Stimulated activated CD8-positive, alpha-beta memory T cell treated with anti-CD3 and anti-CD28 coated beads, Interleukin-15, amount 100 ng/mL, for 1 hour (primary cell): ENCODE results near the gene RMI1.
"Not testable (repeated sequence)": the region's sequence is repeated elsewhere in the genome, so short reads cannot be mapped to it uniquely, and the experiment has no call there.

Experiments used
- DNase-seq: peaks from one replicate; pipeline ENCODE4 v3.0.0-alpha.2; 2020; ENCODE audit warnings: low read depth

The RMI1 gene

DNA sequence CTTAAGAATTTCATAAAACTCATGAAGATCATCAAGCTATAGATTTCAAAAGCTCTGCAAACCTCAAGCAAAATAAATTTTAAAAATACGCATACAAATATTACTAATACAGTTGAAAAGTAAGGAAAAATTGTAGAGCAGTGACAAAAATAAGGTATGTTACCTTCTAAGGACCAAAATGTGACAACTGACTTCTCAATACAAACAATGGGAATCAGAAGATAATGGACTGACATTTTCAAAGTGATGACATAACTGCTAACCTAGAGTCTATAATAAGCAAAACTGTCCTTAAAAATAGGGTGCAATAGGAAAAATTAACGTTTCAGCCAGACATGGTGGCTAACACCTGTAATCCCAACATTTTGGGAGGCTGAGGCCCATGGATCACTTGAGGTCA lies 27.1 kb downstream of the RMI1 start:
- DNase-seq, result no peak

DNA sequence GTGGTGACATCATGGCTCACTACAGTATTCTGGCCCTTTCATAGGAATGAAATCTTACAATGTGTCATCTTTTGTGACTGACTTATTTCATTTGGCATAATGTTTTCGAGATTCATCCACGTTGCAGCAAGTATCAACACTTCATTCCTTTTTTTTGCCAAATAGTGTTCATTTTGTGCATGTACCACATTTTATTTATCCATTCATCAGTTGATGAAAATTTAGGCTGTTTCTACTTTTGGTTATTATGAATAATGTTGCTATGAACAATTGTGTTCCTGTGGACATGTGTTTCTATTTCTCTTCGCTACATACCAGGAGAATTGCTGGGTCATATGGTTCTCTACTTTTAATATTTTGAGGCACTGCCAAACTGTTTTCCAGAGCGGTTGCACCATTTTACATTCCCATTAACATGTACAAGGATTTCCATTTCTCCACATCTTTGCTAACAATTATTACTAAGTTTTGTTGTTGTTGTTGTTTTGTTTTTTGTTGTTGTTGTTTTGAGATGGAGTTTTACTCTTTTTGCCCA lies 43.5 kb downstream of the RMI1 start:
- DNase-seq, result no peak

DNA sequence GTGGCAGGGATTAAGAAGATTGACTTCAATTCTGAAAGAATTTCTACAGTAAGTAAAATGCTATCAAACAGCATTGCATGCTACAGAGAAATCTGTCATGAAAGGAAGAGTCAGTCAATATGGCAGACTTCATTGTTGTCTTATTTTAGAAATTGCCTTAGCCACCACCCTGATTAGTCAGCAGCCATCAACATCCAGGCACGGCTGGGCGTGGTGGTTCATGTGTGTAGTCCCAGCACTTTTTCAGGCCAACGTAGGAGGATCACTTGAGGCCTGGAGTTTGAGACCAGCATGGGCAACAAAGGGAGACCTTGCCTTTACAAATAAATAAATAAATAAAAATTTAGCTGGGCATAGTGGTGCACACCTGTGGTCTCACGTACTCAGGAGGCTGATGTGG lies 46.6 kb downstream of the RMI1 start:
- no peak for DNase-seq

DNA sequence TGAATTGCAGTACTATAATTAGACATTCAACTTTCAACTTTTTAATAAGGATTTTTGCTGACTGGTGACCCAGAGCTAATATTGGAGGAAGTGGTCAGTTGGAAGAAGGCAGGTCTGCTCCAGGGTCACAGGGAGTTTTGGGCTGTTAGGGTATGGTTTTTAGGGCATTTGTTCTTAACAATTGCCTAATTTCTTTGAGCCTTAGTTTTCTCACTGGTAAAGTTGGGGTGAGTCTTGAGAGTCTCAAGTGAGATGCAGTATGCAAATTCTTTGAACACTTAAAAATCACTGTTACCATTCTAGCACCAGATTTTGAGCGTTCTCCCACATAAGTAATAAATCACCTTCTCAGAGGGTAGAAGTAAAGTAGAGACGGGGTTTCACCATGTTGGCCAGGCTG lies 50.9 kb downstream of the RMI1 start:
- DNase-seq, result no peak

DNA sequence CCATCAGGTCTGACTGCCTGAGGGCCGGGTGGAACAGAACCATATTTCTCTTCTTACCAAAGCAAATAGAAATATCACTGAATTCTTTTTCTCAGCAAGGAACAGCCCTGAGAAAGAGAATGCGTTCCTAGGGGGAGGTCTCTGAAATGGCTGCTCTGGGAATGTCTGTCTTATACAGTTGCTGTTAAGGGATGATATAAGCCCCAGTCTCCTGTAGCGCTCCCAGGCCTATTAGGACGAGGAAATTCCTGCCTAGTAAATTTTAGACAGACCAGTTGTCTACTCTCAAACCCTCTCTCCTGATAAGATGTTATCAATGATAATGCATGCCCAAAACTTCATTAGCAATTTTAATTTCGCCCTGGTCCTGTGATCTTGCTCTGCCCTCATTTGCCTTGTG lies 61.3 kb downstream of the RMI1 start:
- DNase-seq, result not testable (repeated sequence)

DNA sequence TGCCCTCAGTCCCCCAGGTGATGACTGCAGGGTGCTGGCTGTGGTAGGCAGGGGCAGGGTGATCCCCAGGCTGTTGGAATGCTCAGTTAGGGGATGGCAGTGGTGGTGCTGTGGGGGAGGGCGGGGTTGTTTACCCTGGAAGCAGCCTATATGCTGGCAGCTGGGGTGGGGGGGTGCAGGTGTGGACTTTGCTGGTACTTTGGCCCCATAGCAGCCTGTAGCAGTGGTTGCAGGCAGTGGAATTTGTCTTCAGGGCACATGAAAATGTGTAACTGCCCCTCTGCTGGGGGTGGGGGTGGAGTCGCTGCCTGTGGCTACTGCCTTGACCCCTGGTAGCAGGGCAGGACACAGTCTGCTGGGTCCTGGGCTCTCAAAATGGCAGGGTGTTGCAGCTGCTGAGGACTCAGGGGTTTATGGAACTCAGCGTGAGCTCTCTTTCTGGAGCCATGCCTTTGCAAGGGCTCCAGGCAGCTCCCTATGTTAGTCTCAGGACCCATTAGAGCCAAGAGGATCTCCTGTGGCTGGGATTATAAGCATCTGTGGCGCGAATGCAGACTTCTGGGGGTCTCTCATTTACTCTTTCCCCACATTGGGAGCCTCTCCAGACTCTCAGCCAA lies 65.0 kb downstream of the RMI1 start:
- no peak for DNase-seq
